HepG2 (cell line): ENCODE results near the gene IQSEC1.

ENCODE experiments used
- ATF3 ChIP-seq: sonication (generic); formaldehyde crosslinking; IDR thresholded peaks from 2 replicates; pipeline ENCODE4 v1.4.0; 2020; ENCODE audit warnings: missing genetic modification reagents
- BRD4 ChIP-seq: sonication (generic); formaldehyde crosslinking; IDR thresholded peaks from 2 replicates; pipeline ENCODE4 v1.4.0; 2020; ENCODE audit warnings: missing genetic modification reagents
- CTCF ChIP-seq: sonication (generic); formaldehyde crosslinking; IDR thresholded peaks from 2 replicates; pipeline ENCODE4 v1.5.0; 2020; ENCODE audit warnings: mild to moderate bottlenecking, missing genetic modification reagents, moderate library complexity
- IRF2 ChIP-seq: IDR thresholded peaks from 2 replicates; pipeline ENCODE4 v1.6.1; 2018; ENCODE audit warnings: missing genetic modification reagents, missing compliant biosample characterization
- KLF6 ChIP-seq: IDR thresholded peaks from 2 replicates; pipeline ENCODE4 v1.8.0; 2016; ENCODE audit warnings: missing biosample characterization, missing genetic modification reagents
- POLR2A ChIP-seq, 2 experiments: IDR thresholded peaks; 2 replicates each; pipeline ENCODE4 v1.6.1; 2011; ENCODE audit warnings: low read depth in 2 of 2, low read length in 2 of 2, mild to moderate bottlenecking in 1 of 2, moderate library complexity in 1 of 2; ENCODE audit not compliant: insufficient read depth in 1 of 2
- PRMT3 ChIP-seq: sonication (generic); formaldehyde crosslinking; IDR thresholded peaks from 2 replicates; pipeline ENCODE4 v1.8.1; 2022; ENCODE audit warnings: low read depth, mild to moderate bottlenecking, moderate library complexity, missing genetic modification reagents, borderline replicate concordance
- RXRA ChIP-seq: sonication (generic); formaldehyde crosslinking; IDR thresholded peaks from 2 replicates; pipeline ENCODE4 v1.5.1; 2020; ENCODE audit warnings: missing genetic modification reagents
- SP4 ChIP-seq: sonication (generic); formaldehyde crosslinking; IDR thresholded peaks from 2 replicates; pipeline ENCODE4 v1.8.1; 2023; ENCODE audit warnings: mild to moderate bottlenecking, missing genetic modification reagents
- USF2 ChIP-seq, 2 experiments: sonication (generic) in 1 of 2; formaldehyde crosslinking in 1 of 2; IDR thresholded peaks; 2 replicates each; pipeline versions ENCODE4 v1.5.1 to v1.6.1; 2011 to 2020; ENCODE audit warnings: borderline replicate concordance in 1 of 2, low read depth in 1 of 2, low read length in 1 of 2, mild to moderate bottlenecking in 1 of 2, missing genetic modification reagents in 1 of 2, moderate library complexity in 1 of 2
- ZBTB40 ChIP-seq, 2 experiments: fragments of 450-650 bp in 1 of 2; sonication (generic) in 1 of 2; formaldehyde crosslinking in 1 of 2; IDR thresholded peaks; 2 replicates each; pipeline versions ENCODE4 v1.6.1 to v1.8.0; 2016 to 2022; ENCODE audit warnings: antibody characterized with exemption in 1 of 2, mild to moderate bottlenecking in 1 of 2, missing genetic modification reagents in 1 of 2
- ZBTB44 ChIP-seq: sonication (generic); formaldehyde crosslinking; IDR thresholded peaks from 2 replicates; pipeline ENCODE4 v1.4.0; 2020; ENCODE audit warnings: missing genetic modification reagents

- TF ChIP-seq KLF6 (CRISPR knock-in tag), result no peak
- no peak for TF ChIP-seq USF2 (IDR thresholded peaks at IDR 0.05; ENCODE audit: low read depth, low read length)
- no peak for TF ChIP-seq USF2 (CRISPR knock-in tag; IDR thresholded peaks at IDR 0.05; ENCODE audit: borderline replicate concordance)
- no peak for TF ChIP-seq SP4 (CRISPR knock-in tag)
- no peak for TF ChIP-seq ZBTB44 (CRISPR knock-in tag)
- TF ChIP-seq CTCF (CRISPR knock-in tag), result no peak
- TF ChIP-seq POLR2A (IDR thresholded peaks at IDR 0.05; ENCODE audit: insufficient read depth in 1 of 2, low read depth in 2 of 2, low read length in 2 of 2), result no peak
- no peak for TF ChIP-seq ZBTB40 (IDR thresholded peaks at IDR 0.05)
- no peak for TF ChIP-seq ZBTB40 (CRISPR knock-in tag; IDR thresholded peaks at IDR 0.05)
- TF ChIP-seq BRD4, result no peak
- TF ChIP-seq RXRA, result no peak
- no peak for TF ChIP-seq PRMT3 (CRISPR knock-in tag)
- no peak for TF ChIP-seq ATF3 (CRISPR knock-in tag)
- TF ChIP-seq IRF2, result no peak
Observed at GRCh38 chr3:13016083-13016720, 57.0 kb downstream of the IQSEC1 start.
